ENCODE results near the gene SGMS1.
A peak's percentile ranks its signal among the peaks of the same experiment; 100 is the strongest.

SGMS1 gene

GRCh38 chr10:50635286-50635685, 11.5 kb upstream of the SGMS1 start:
- DNase-seq, result no peak

GRCh38 chr10:50634479-50634878, 10.7 kb upstream of the SGMS1 start:
- DNase-seq, result no peak

- DNase-seq, result no peak
Measured at GRCh38 chr10:50631052-50631451, 7.3 kb upstream of the SGMS1 start.

GRCh38 chr10:50629495-50630122, 5.9 kb upstream of the SGMS1 start:
- no peak for DNase-seq

GRCh38 chr10:50627896-50628295, 4.1 kb upstream of the SGMS1 start:
- DNase-seq, result no peak

GRCh38 chr10:50627443-50627842, 3.7 kb upstream of the SGMS1 start:
- no peak for DNase-seq

- DNase-seq, result peak; percentile 67
Measured at GRCh38 chr10:50625649-50626132, 1.9 kb upstream of the SGMS1 start.

- peak; percentile 91 for DNase-seq
Measured at GRCh38 chr10:50624866-50625501, 1.2 kb upstream of the SGMS1 start.

- peak; percentile 96 for DNase-seq
Measured at GRCh38 chr10:50624413-50624865, 683 bp upstream of the SGMS1 start.

- DNase-seq, result peak; percentile 72
Measured at GRCh38 chr10:50622706-50623662, 772 bp downstream of the SGMS1 start.

- peak; percentile 87 for DNase-seq
Measured at GRCh38 chr10:50621968-50622705, 1.6 kb downstream of the SGMS1 start.

- no peak for DNase-seq
Measured at GRCh38 chr10:50620899-50621298, 2.9 kb downstream of the SGMS1 start.

- DNase-seq, result no peak
Measured at GRCh38 chr10:50619882-50620281, 3.9 kb downstream of the SGMS1 start.

GRCh38 chr10:50619166-50619565, 4.6 kb downstream of the SGMS1 start:
- DNase-seq, result no peak

GRCh38 chr10:50618624-50619023, 5.1 kb downstream of the SGMS1 start:
- DNase-seq, result no peak

- DNase-seq, result no peak
Measured at GRCh38 chr10:50615658-50616057, 8.1 kb downstream of the SGMS1 start.

GRCh38 chr10:50614444-50615137, 9.2 kb downstream of the SGMS1 start:
- DNase-seq, result no peak

- no peak for DNase-seq
Measured at GRCh38 chr10:50613726-50614443, 9.9 kb downstream of the SGMS1 start.

- no peak for DNase-seq
Measured at GRCh38 chr10:50613150-50613549, 10.6 kb downstream of the SGMS1 start.

GRCh38 chr10:50610368-50610767, 13.4 kb downstream of the SGMS1 start:
- peak; percentile 7 for DNase-seq

GRCh38 chr10:50607356-50607925, 16.3 kb downstream of the SGMS1 start:
- DNase-seq, result no peak

Data from midbrain (tissue), 1 donor.